Nephron (organoid): Measurements from ENCODE around the gene CUBN.

Source experiments
- H3K27ac Mint-ChIP-seq, 3 experiments: 2 replicates each; pipeline ENCODE4 v1.8.0; 2020; ENCODE audit warnings: mixed read lengths in 3 of 3, mild to moderate bottlenecking in 2 of 3, moderate library complexity in 1 of 3
- H3K27me3 Mint-ChIP-seq: 2 replicates; pipeline ENCODE4 v1.8.0; 2021; ENCODE audit warnings: low read depth, mild to moderate bottlenecking, moderate library complexity, mixed read lengths
- H3K36me3 Mint-ChIP-seq: 2 replicates; pipeline ENCODE4 v1.8.0; 2020; ENCODE audit warnings: low read depth, mixed read lengths
- H3K4me1 Mint-ChIP-seq: 2 replicates; pipeline ENCODE4 v1.8.0; 2020; ENCODE audit warnings: mixed read lengths
- H3K4me3 Mint-ChIP-seq, 3 experiments: 2 replicates each; pipeline ENCODE4 v1.8.0; 2020; ENCODE audit warnings: mild to moderate bottlenecking in 3 of 3, mixed read lengths in 3 of 3, moderate library complexity in 2 of 3
- H3K9me3 Mint-ChIP-seq: 2 replicates; pipeline ENCODE4 v1.8.0; 2020; ENCODE audit warnings: mixed read lengths
- CTCF ChIP-seq, 3 experiments: fragments of 200-600 bp; sonication (generic); IDR thresholded peaks; one replicate each; pipeline ENCODE4 v1.5.0; 2021; ENCODE audit warnings: antibody characterized with exemption in 3 of 3; ENCODE audit not compliant: unreplicated experiment in 3 of 3

The CUBN gene

GRCh38 chr10:16804123-16804522, 325.5 kb downstream of the CUBN start:
- no peak overlapping the region for H3K27ac Mint-ChIP-seq
- no peak overlapping the region for H3K4me3 Mint-ChIP-seq
- no peak for TF ChIP-seq CTCF (IDR thresholded peaks at IDR 0.05; ENCODE audit: unreplicated experiment in 3 of 3)
- H3K36me3 Mint-ChIP-seq, result peaks cover 27% of the 10 kb centered on the region
- no peaks in the 10 kb centered on the region for H3K27me3 Mint-ChIP-seq
- no peaks in the 10 kb centered on the region for H3K4me1 Mint-ChIP-seq
- H3K9me3 Mint-ChIP-seq, result peaks cover 6% of the 10 kb centered on the region

- TF ChIP-seq CTCF (IDR thresholded peaks at IDR 0.05; ENCODE audit: unreplicated experiment in 3 of 3), result no peak
- H3K9me3 Mint-ChIP-seq, result peaks cover 8% of the 10 kb centered on the region
- no peak overlapping the region for H3K4me3 Mint-ChIP-seq
- H3K36me3 Mint-ChIP-seq, result peaks cover 33% of the 10 kb centered on the region
- H3K27me3 Mint-ChIP-seq, result no peaks in the 10 kb centered on the region
- no peak overlapping the region for H3K27ac Mint-ChIP-seq
- no peaks in the 10 kb centered on the region for H3K4me1 Mint-ChIP-seq
These were observed 326.1 kb downstream of the CUBN start for GRCh38 chr10:16803464-16803863.

GRCh38 chr10:16799621-16800020, 330.0 kb downstream of the CUBN start:
- no peak for TF ChIP-seq CTCF (IDR thresholded peaks at IDR 0.05; ENCODE audit: unreplicated experiment in 3 of 3)
- H3K36me3 Mint-ChIP-seq, result peaks cover 36% of the 10 kb centered on the region
- H3K4me3 Mint-ChIP-seq, result no peak overlapping the region
- H3K4me1 Mint-ChIP-seq, result no peaks in the 10 kb centered on the region
- peaks cover 11% of the 10 kb centered on the region for H3K9me3 Mint-ChIP-seq
- no peak overlapping the region for H3K27ac Mint-ChIP-seq
- H3K27me3 Mint-ChIP-seq, result no peaks in the 10 kb centered on the region

DNA sequence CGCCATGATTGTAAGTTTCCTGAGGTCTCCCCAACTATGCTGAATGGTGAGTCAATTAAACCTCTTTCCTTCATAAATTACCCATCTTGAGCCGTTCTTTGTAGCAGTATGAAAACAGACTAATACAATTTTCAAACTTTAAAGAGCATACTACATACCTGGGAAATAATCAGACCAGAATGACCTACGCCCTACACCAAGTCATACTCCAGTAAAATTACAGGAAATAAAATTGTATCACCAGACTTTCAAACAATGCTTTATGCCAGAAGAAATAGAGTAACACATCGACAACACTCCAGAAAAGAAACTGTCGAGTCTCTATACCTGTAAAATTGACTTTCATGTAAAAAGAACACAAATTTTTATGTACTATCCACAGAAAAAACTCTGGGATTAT, 331.0 kb downstream of the CUBN start:
- Mint-ChIP-seq H3K27ac (no peak overlapping the region), H3K27me3 (no peaks in the 10 kb centered on the region), H3K9me3 (peaks cover 13% of the 10 kb centered on the region), H3K4me3 (no peak overlapping the region), H3K36me3 (peaks cover 37% of the 10 kb centered on the region), H3K4me1 (no peaks in the 10 kb centered on the region)
- no peak for TF ChIP-seq CTCF (IDR thresholded peaks at IDR 0.05; ENCODE audit: unreplicated experiment in 3 of 3)

- H3K4me1 Mint-ChIP-seq, result no peaks in the 10 kb centered on the region
- no peak for TF ChIP-seq CTCF (IDR thresholded peaks at IDR 0.05; ENCODE audit: unreplicated experiment in 3 of 3)
- H3K4me3 Mint-ChIP-seq, result no peak overlapping the region
- H3K27ac Mint-ChIP-seq, result no peak overlapping the region
- H3K27me3 Mint-ChIP-seq, result no peaks in the 10 kb centered on the region
- peaks cover 16% of the 10 kb centered on the region for H3K9me3 Mint-ChIP-seq
- peaks cover 44% of the 10 kb centered on the region for H3K36me3 Mint-ChIP-seq
These were observed 334.1 kb downstream of the CUBN start for GRCh38 chr10:16795410-16796073.

- no peaks in the 10 kb centered on the region for H3K4me1 Mint-ChIP-seq
- no peaks in the 10 kb centered on the region for H3K27me3 Mint-ChIP-seq
- no peak overlapping the region for H3K4me3 Mint-ChIP-seq
- H3K27ac Mint-ChIP-seq, result no peak overlapping the region
- peaks cover 9% of the 10 kb centered on the region for H3K9me3 Mint-ChIP-seq
- TF ChIP-seq CTCF (IDR thresholded peaks at IDR 0.05; ENCODE audit: unreplicated experiment in 3 of 3), result no peak
- peaks cover 41% of the 10 kb centered on the region for H3K36me3 Mint-ChIP-seq
These were observed 335.6 kb downstream of the CUBN start for GRCh38 chr10:16794005-16794404.
